Measurements from ENCODE around the gene FBXO41. TPM values are rescaled to one million over a fixed set of nuclear protein-coding genes. Genes with fewer than 3 reads are reported as not detected.
"Not testable (repeated sequence)": the region's sequence is repeated elsewhere in the genome, so short reads cannot be mapped to it uniquely, and the experiment has no call there.

The FBXO41 gene
- total RNA-seq, 1 experiment from 2014 or later: 34.9 TPM

GRCh38 chr2:73263540-73264331 lies 20.5 kb downstream of the FBXO41 start:
- POLR2A ChIA-PET: interaction anchor here (1.2 to 1.3 kb wide), 2 partner anchors 10 to 26 kb away, joined by 3 read pairs; no protein-coding TSS in a partner anchor
- Histone ChIP-seq H3K9me3 (ENCODE audit: control insufficient read depth in 1 of 2, insufficient read depth in 1 of 2, low read depth in 1 of 2, low read length in 2 of 2) (no peaks in the 10 kb centered on the region), H3K27me3 (ENCODE audit: insufficient read depth, low read length) (no peaks in the 10 kb centered on the region)

GRCh38 chr2:73262691-73263429 lies 21.4 kb downstream of the FBXO41 start:
- DNase-seq (ENCODE audit: low read depth, low spot score); H3K27me3 ChIP-seq (ENCODE audit: insufficient read depth, low read length); H3K9ac ChIP-seq (ENCODE audit: low read length); H4K20me1 ChIP-seq (ENCODE audit: insufficient read depth); H3K27ac ChIP-seq (ENCODE audit: low read depth, low read length); H3K9me2 ChIP-seq (ENCODE audit: insufficient read depth); RAD21 ChIA-PET (ENCODE audit: low non-redundant PET in 1 of 2, low total read pairs in 2 of 2, uncharacterized antibody in 2 of 2, unreplicated experiment in 2 of 2); H2AFZ ChIP-seq (ENCODE audit: low read depth, low read length, poor library complexity, severe bottlenecking); intact Hi-C loops (cut with micrococcal nuclease); CTCF ChIA-PET; H3K4me2 ChIP-seq (ENCODE audit: low read length); H3K9me3 ChIP-seq (ENCODE audit: control insufficient read depth in 1 of 2, insufficient read depth in 1 of 2, low read depth in 1 of 2, low read length in 2 of 2); ATAC-seq; BruUV-seq (replicated peaks); H3K4me3 ChIP-seq (replicated peaks in 1 of 2; ENCODE audit: low read depth in 1 of 2, low read length in 2 of 2): not testable (repeated sequence)
- Histone ChIP-seq H3K79me2 (ENCODE audit: insufficient read depth, low read length) (peaks cover 22% of the 10 kb centered on the region), H3K36me3 (ENCODE audit: control insufficient read depth in 1 of 2, insufficient read depth in 2 of 2, low read length in 2 of 2) (peaks cover 16 to 24% of the 10 kb centered on the region in 2 experiments; a peak in 3 of 4 replicates), H3K4me1 (ENCODE audit: control insufficient read depth in 1 of 2, insufficient read depth in 2 of 2, low read length in 2 of 2) (peaks cover 4 to 12% of the 10 kb centered on the region in 2 experiments; a peak in 3 of 4 replicates)
- POLR2A ChIA-PET: interaction anchor here (1.2 to 1.3 kb wide), 2 partner anchors 9 to 25 kb away, joined by 3 read pairs; no protein-coding TSS in a partner anchor

More at GRCh38 chr2:73263540-73264331, 20.5 kb downstream of the FBXO41 start:
- BruUV-seq (replicated peaks): no TSS peak
- Histone ChIP-seq H3K4me3 (replicated peaks in 1 of 2; ENCODE audit: low read depth in 1 of 2, low read length in 2 of 2) (no peak overlapping the region), H2AFZ (ENCODE audit: low read depth, low read length, poor library complexity, severe bottlenecking) (no peak overlapping the region), H3K79me2 (ENCODE audit: insufficient read depth, low read length) (peaks cover 30% of the 10 kb centered on the region), H3K36me3 (ENCODE audit: control insufficient read depth in 1 of 2, insufficient read depth in 2 of 2, low read length in 2 of 2) (peaks cover 16 to 24% of the 10 kb centered on the region in 2 experiments; a peak in 3 of 4 replicates), H3K4me2 (ENCODE audit: low read length) (no peak overlapping the region), H4K20me1 (ENCODE audit: insufficient read depth) (no peaks in the 10 kb centered on the region), H3K9me2 (ENCODE audit: insufficient read depth) (no peaks in the 10 kb centered on the region), H3K27ac (ENCODE audit: low read depth, low read length) (no peak overlapping the region), H3K4me1 (ENCODE audit: control insufficient read depth in 1 of 2, insufficient read depth in 2 of 2, low read length in 2 of 2) (peaks cover 8 to 21% of the 10 kb centered on the region in 2 experiments), H3K9ac (ENCODE audit: low read length) (no peak overlapping the region)
- ATAC-seq (no peak), DNase-seq (ENCODE audit: low read depth, low spot score) (no peak)
- intact Hi-C loops (cut with micrococcal nuclease): no loop called here
- TF ChIP-seq ZBTB33 (IDR thresholded peaks at IDR 0.05; ENCODE audit: extremely low read depth, insufficient replicate concordance, low read length): no peak
- no peak for TF ChIP-seq RAD21 (IDR thresholded peaks at IDR 0.05; ENCODE audit: low read depth)
- TF ChIP-seq ATF3 (IDR thresholded peaks at IDR 0.05): no peak
- no peak for TF ChIP-seq SRF (IDR thresholded peaks at IDR 0.05; ENCODE audit: low read depth)
- no peak for TF ChIP-seq CBX3 (IDR thresholded peaks at IDR 0.05; ENCODE audit: low read depth)
- no peak for TF ChIP-seq EZH2phosphoT487 (IDR thresholded peaks at IDR 0.05; ENCODE audit: borderline replicate concordance)
- TF ChIP-seq EZH2 (IDR thresholded peaks at IDR 0.05): no peak
- no peak for TF ChIP-seq ELF1 (IDR thresholded peaks at IDR 0.05; ENCODE audit: borderline replicate concordance, low read depth)
- no peak for TF ChIP-seq POLR2AphosphoS5 (IDR thresholded peaks at IDR 0.05; ENCODE audit: low read depth, low read length)
- no peak for TF ChIP-seq TCF7L2 (IDR thresholded peaks at IDR 0.05; ENCODE audit: borderline replicate concordance, extremely low read depth, insufficient read depth, insufficient read length)
- no peak for TF ChIP-seq EGR1 (IDR thresholded peaks at IDR 0.05; ENCODE audit: low read depth)
- no peak for TF ChIP-seq SIN3A (IDR thresholded peaks at IDR 0.05; ENCODE audit: low read depth)
- no peak for TF ChIP-seq ZNF274 (IDR thresholded peaks at IDR 0.05; ENCODE audit: low read depth, low read length)
- ChIA-PET CTCF (no interaction called here), RAD21 (ENCODE audit: low non-redundant PET in 1 of 2, low total read pairs in 2 of 2, uncharacterized antibody in 2 of 2, unreplicated experiment in 2 of 2) (no interaction called here)
